Measurements from ENCODE around the gene GSTO1. TPM values are rescaled to one million over a fixed set of nuclear protein-coding genes. Genes with fewer than 3 reads are reported as not detected.

The GSTO1 gene
- total RNA-seq, 5 donors from 2014 or later (not counting 1 experiment from before 2014, with no cell fraction given) = 19.9 to 61.5 (median 46.2) TPM

- no peak overlapping the region for H3K27ac ChIP-seq (ENCODE audit: low read length)
- ATAC-seq (replicated peaks in 1 of 4) (no peak), DNase-seq (no peak)
- Mint-ChIP-seq H3K4me3 (no peak overlapping the region), H3K27me3 (peaks cover 14 to 16% of the 10 kb centered on the region in 2 donors), H3K4me1 (peaks cover 5 to 7% (median 5%) of the 10 kb centered on the region in 3 donors), H3K36me3 (no peaks in the 10 kb centered on the region), H3K27ac (no peak overlapping the region), H3K9me3 (no peaks in the 10 kb centered on the region)
- POLR2A ChIA-PET = no interaction called here
- no peak overlapping the region for H3K4me3 ChIP-seq (ENCODE audit: control insufficient read depth in 1 of 2, extremely low read depth in 1 of 2, low read length in 1 of 2)
- peaks cover 0 to 7% of the 10 kb centered on the region in 2 experiments for H3K4me1 ChIP-seq (ENCODE audit: control insufficient read depth in 1 of 2, extremely low read depth in 1 of 2, insufficient read depth in 2 of 2, low read length in 2 of 2)
- H3K9me3 ChIP-seq = no peaks in the 10 kb centered on the region
- peaks cover 0 to 19% of the 10 kb centered on the region in 2 experiments for H3K27me3 ChIP-seq (replicated peaks in 1 of 2; ENCODE audit: control insufficient read depth in 2 of 2, extremely low read depth in 1 of 2, insufficient read depth in 2 of 2, low read length in 1 of 2)
- WGBS (ENCODE audit: insufficient coverage) = no CpG with 5 or more reads among the region's 1 CpG
- no peaks in the 10 kb centered on the region for H3K36me3 ChIP-seq (ENCODE audit: control insufficient read depth in 2 of 2, extremely low read depth in 1 of 2, insufficient read depth in 1 of 2, low read length in 1 of 2)
- CTCF ChIA-PET = interaction anchor here (0.6 to 9.4 kb wide), 3 partner anchors 47 to 64 kb away, joined by 4 to 167 read pairs (median 4); partner anchors contain the start of gene CFAP58 (in 1 of the 2)
Observed at GRCh38 chr10:104288355-104288754, 33.7 kb downstream of the GSTO1 start.

- H3K27me3 ChIP-seq (replicated peaks in 1 of 2; ENCODE audit: control insufficient read depth in 2 of 2, extremely low read depth in 1 of 2, insufficient read depth in 2 of 2, low read length in 1 of 2) = peaks cover 0 to 19% of the 10 kb centered on the region in 2 experiments
- 2% methylated on average over 15 of the region's 26 CpGs for WGBS (ENCODE audit: insufficient coverage)
- H3K4me1 ChIP-seq (ENCODE audit: control insufficient read depth in 1 of 2, extremely low read depth in 1 of 2, insufficient read depth in 2 of 2, low read length in 2 of 2) = peaks cover 0 to 7% of the 10 kb centered on the region in 2 experiments
- no peak overlapping the region for H3K4me3 ChIP-seq (ENCODE audit: control insufficient read depth in 1 of 2, extremely low read depth in 1 of 2, low read length in 1 of 2)
- H3K4me1 Mint-ChIP-seq = peaks cover 5 to 7% (median 5%) of the 10 kb centered on the region in 3 donors
- no peak overlapping the region for H3K4me3 Mint-ChIP-seq
- H3K27ac ChIP-seq (ENCODE audit: low read length) = no peak overlapping the region
- peaks cover 14 to 16% of the 10 kb centered on the region in 2 donors for H3K27me3 Mint-ChIP-seq
- CTCF ChIA-PET = interaction anchor here (0.6 to 9.4 kb wide), 35 partner anchors 8 to 385 kb away, joined by 3 to 167 read pairs (median 5); partner anchors contain the start of genes CFAP58 (in 2 of the 2), ITPRIP (in 2 of the 2) and GSTO2 (in 1 of the 2)
- no peaks in the 10 kb centered on the region for H3K9me3 ChIP-seq
- ATAC-seq (replicated peaks in 1 of 4) (peak; percentile 98 to 100 (median 100)), DNase-seq (peak; percentile 70 to 95 (median 85))
- POLR2A ChIA-PET = interaction anchor here (0.6 to 1.3 kb wide), 4 partner anchors 13 to 528 kb away, joined by 3 to 4 read pairs (median 4); no protein-coding TSS in a partner anchor
- H3K27ac Mint-ChIP-seq = peak overlapping the region in 1 of 2 donors; percentile 28
- H3K9me3 Mint-ChIP-seq = no peaks in the 10 kb centered on the region
- no peaks in the 10 kb centered on the region for H3K36me3 Mint-ChIP-seq
- no peaks in the 10 kb centered on the region for H3K36me3 ChIP-seq (ENCODE audit: control insufficient read depth in 2 of 2, extremely low read depth in 1 of 2, insufficient read depth in 1 of 2, low read length in 1 of 2)
Observed at GRCh38 chr10:104291439-104291951, 36.8 kb downstream of the GSTO1 start.

GRCh38 chr10:104293011-104293410, 38.3 kb downstream of the GSTO1 start:
- ATAC-seq (replicated peaks in 1 of 4) = no peak
- Mint-ChIP-seq H3K9me3 (no peaks in the 10 kb centered on the region), H3K36me3 (no peaks in the 10 kb centered on the region), H3K4me3 (no peak overlapping the region), H3K27me3 (peaks cover 12 to 14% of the 10 kb centered on the region in 2 donors), H3K4me1 (peaks cover 5 to 7% (median 5%) of the 10 kb centered on the region in 3 donors), H3K27ac (no peak overlapping the region)
- no peak overlapping the region for H3K4me3 ChIP-seq (ENCODE audit: control insufficient read depth in 1 of 2, extremely low read depth in 1 of 2, low read length in 1 of 2)
- no peak for DNase-seq
- H3K27me3 ChIP-seq (replicated peaks in 1 of 2; ENCODE audit: control insufficient read depth in 2 of 2, extremely low read depth in 1 of 2, insufficient read depth in 2 of 2, low read length in 1 of 2) = peaks cover 0 to 19% of the 10 kb centered on the region in 2 experiments
- no peaks in the 10 kb centered on the region for H3K9me3 ChIP-seq
- POLR2A ChIA-PET = interaction anchor here (0.7 to 0.8 kb wide), 2 partner anchors 13 to 54 kb away, joined by 3 read pairs; no protein-coding TSS in a partner anchor
- H3K36me3 ChIP-seq (ENCODE audit: control insufficient read depth in 2 of 2, extremely low read depth in 1 of 2, insufficient read depth in 1 of 2, low read length in 1 of 2) = no peaks in the 10 kb centered on the region
- CTCF ChIA-PET = interaction anchor here (0.7 to 9.4 kb wide), 16 partner anchors 10 to 97 kb away, joined by 3 to 167 read pairs (median 8); partner anchors contain the start of gene CFAP58 (in 2 of the 2)
- WGBS (ENCODE audit: insufficient coverage) = no CpG with 5 or more reads among the region's 2 CpGs
- no peak overlapping the region for H3K27ac ChIP-seq (ENCODE audit: low read length)
- H3K4me1 ChIP-seq (ENCODE audit: control insufficient read depth in 1 of 2, extremely low read depth in 1 of 2, insufficient read depth in 2 of 2, low read length in 2 of 2) = peaks cover 0 to 7% of the 10 kb centered on the region in 2 experiments

GRCh38 chr10:104293781-104294321, 39.2 kb downstream of the GSTO1 start:
- H3K4me3 Mint-ChIP-seq = no peak overlapping the region
- peaks cover 5 to 8% (median 5%) of the 10 kb centered on the region in 3 donors for H3K4me1 Mint-ChIP-seq
- no peak for ATAC-seq (replicated peaks in 1 of 4)
- no peak for DNase-seq
- ChIA-PET CTCF (interaction anchor here (1.5 to 9.4 kb wide), 7 partner anchors 12 to 58 kb away, joined by 5 to 167 read pairs (median 46); partner anchors contain the start of gene CFAP58 (in 2 of the 2)), POLR2A (interaction anchor here in 1 of 2 donors (0.7 kb wide), 1 partner anchor 58 kb away, joined by 15 read pairs; no protein-coding TSS in a partner anchor)
- Histone ChIP-seq H3K27me3 (replicated peaks in 1 of 2; ENCODE audit: control insufficient read depth in 2 of 2, extremely low read depth in 1 of 2, insufficient read depth in 2 of 2, low read length in 1 of 2) (peaks cover 0 to 21% of the 10 kb centered on the region in 2 experiments), H3K36me3 (ENCODE audit: control insufficient read depth in 2 of 2, extremely low read depth in 1 of 2, insufficient read depth in 1 of 2, low read length in 1 of 2) (no peaks in the 10 kb centered on the region), H3K9me3 (no peaks in the 10 kb centered on the region), H3K4me1 (ENCODE audit: control insufficient read depth in 1 of 2, extremely low read depth in 1 of 2, insufficient read depth in 2 of 2, low read length in 2 of 2) (peaks cover 2 to 7% of the 10 kb centered on the region in 2 experiments), H3K27ac (ENCODE audit: low read length) (no peak overlapping the region), H3K4me3 (ENCODE audit: control insufficient read depth in 1 of 2, extremely low read depth in 1 of 2, low read length in 1 of 2) (no peak overlapping the region)
- WGBS (ENCODE audit: insufficient coverage) = 100% methylated on average over 2 of the region's 5 CpGs
- no peak overlapping the region for H3K27ac Mint-ChIP-seq
- no peaks in the 10 kb centered on the region for H3K9me3 Mint-ChIP-seq
- no peaks in the 10 kb centered on the region for H3K36me3 Mint-ChIP-seq
- peaks cover 12 to 14% of the 10 kb centered on the region in 2 donors for H3K27me3 Mint-ChIP-seq

- peaks cover 13 to 20% of the 10 kb centered on the region in 2 experiments for H3K4me1 ChIP-seq (ENCODE audit: control insufficient read depth in 1 of 2, extremely low read depth in 1 of 2, insufficient read depth in 2 of 2, low read length in 2 of 2)
- Mint-ChIP-seq H3K4me3 (no peak overlapping the region), H3K9me3 (no peaks in the 10 kb centered on the region), H3K27ac (no peak overlapping the region), H3K27me3 (peaks cover 0 to 11% of the 10 kb centered on the region in 2 donors), H3K36me3 (no peaks in the 10 kb centered on the region), H3K4me1 (peaks cover 21 to 31% (median 24%) of the 10 kb centered on the region in 3 donors)
- 94% methylated on average over 10 of the region's 10 CpGs for WGBS (ENCODE audit: insufficient coverage)
- CTCF ChIA-PET = interaction anchor here (6.1 to 9.4 kb wide), 2 partner anchors 55 kb away, joined by 85 to 167 read pairs; partner anchors contain the start of gene CFAP58 (in 2 of the 2)
- no peak overlapping the region for H3K4me3 ChIP-seq (ENCODE audit: control insufficient read depth in 1 of 2, extremely low read depth in 1 of 2, low read length in 1 of 2)
- POLR2A ChIA-PET = interaction anchor here in 1 of 2 donors (0.7 kb wide), 1 partner anchor 1338 kb away, joined by 10 read pairs; no protein-coding TSS in a partner anchor
- no peak overlapping the region for H3K27ac ChIP-seq (ENCODE audit: low read length)
- H3K36me3 ChIP-seq (ENCODE audit: control insufficient read depth in 2 of 2, extremely low read depth in 1 of 2, insufficient read depth in 1 of 2, low read length in 1 of 2) = no peaks in the 10 kb centered on the region
- no peaks in the 10 kb centered on the region for H3K9me3 ChIP-seq
- peaks cover 0 to 9% of the 10 kb centered on the region in 2 experiments for H3K27me3 ChIP-seq (replicated peaks in 1 of 2; ENCODE audit: control insufficient read depth in 2 of 2, extremely low read depth in 1 of 2, insufficient read depth in 2 of 2, low read length in 1 of 2)
- no peak for DNase-seq
- no peak for ATAC-seq (replicated peaks in 1 of 4)
Observed at GRCh38 chr10:104296687-104297436, 42.2 kb downstream of the GSTO1 start.

All from T-cell (primary cell).